Spinal cord (tissue), 10 donors: ENCODE results near the gene OTUD5. TPM values are rescaled to one million over a fixed set of nuclear protein-coding genes. Genes with fewer than 3 reads are reported as not detected.

Experiments used
- DNase-seq, 6 donors: peaks; one replicate each; pipeline versions ENCODE4 v3.0.0 to v3.0.0-alpha.2; 2013 to 2015; ENCODE audit warnings: low spot score in 6 of 6, low read depth in 4 of 6
- H3K27ac ChIP-seq: one replicate; pipeline ENCODE4 v1.5.1; 2013; ENCODE audit warnings: low read depth, low read length, control low read depth
- H3K27me3 ChIP-seq: one replicate; pipeline ENCODE4 v1.6.1; 2013; ENCODE audit warnings: low read length; ENCODE audit not compliant: control insufficient read depth, insufficient read depth
- H3K36me3 ChIP-seq: one replicate; pipeline ENCODE4 v1.6.1; 2013; ENCODE audit warnings: low read length; ENCODE audit not compliant: control insufficient read depth, insufficient read depth
- H3K4me1 ChIP-seq: one replicate; pipeline ENCODE4 v1.6.1; 2013; ENCODE audit warnings: low read length; ENCODE audit not compliant: control insufficient read depth, insufficient read depth
- H3K4me3 ChIP-seq: one replicate; pipeline ENCODE4 v1.5.1; 2013; ENCODE audit warnings: low read depth, low read length, control low read depth
- H3K9me3 ChIP-seq: one replicate; pipeline ENCODE4 v1.6.1; 2013; ENCODE audit warnings: low read length; ENCODE audit not compliant: control insufficient read depth, insufficient read depth
- WGBS: methylation state at CpG from one replicate; pipeline ENCODE4 v1.1.5; 2013; ENCODE audit warnings: missing lambda C conversion rate; ENCODE audit not compliant: insufficient coverage; 5-methylcytosine and 5-hydroxymethylcytosine counted together
- polyA plus RNA-seq, 2 donors: library from polyadenylated mRNA; unstranded; fragments of 120-200 nt; gene quantifications; one replicate each; pipeline ENCODE4 v1.2.1, GENCODE V29; 2013; ENCODE audit not compliant: insufficient read length in 2 of 2
- total RNA-seq, 2 donors: library from RNA; depleted of rRNA in 1 of 2; stranded (reverse); fragments of 120-200 nt in 1 of 2; fragments of >200 nt in 1 of 2; gene quantifications; one replicate each; pipeline versions ENCODE4 v1.2.3 to v1.2.4, GENCODE V29; 2013 to 2014
- donor health status: healthy.

Gene OTUD5
- total and polyA plus RNA-seq, 4 donors: 27.9 to 81.4 (median 54.8) TPM

GRCh38 chrX:48927123-48927522 is 30.3 kb downstream of the OTUD5 start:
- H3K4me1 ChIP-seq: no peaks in the 10 kb centered on the region
- peaks cover 42% of the 10 kb centered on the region for H3K36me3 ChIP-seq
- no peaks in the 10 kb centered on the region for H3K27me3 ChIP-seq
- no CpG with 5 or more reads among the region's 5 CpGs for WGBS
- peaks cover 2% of the 10 kb centered on the region for H3K9me3 ChIP-seq
- no peak overlapping the region for H3K27ac ChIP-seq
- DNase-seq: no peak
- no peak overlapping the region for H3K4me3 ChIP-seq

GRCh38 chrX:48924270-48924669 is 33.1 kb downstream of the OTUD5 start:
- Histone ChIP-seq H3K27me3 (no peaks in the 10 kb centered on the region), H3K27ac (no peak overlapping the region), H3K4me1 (peaks cover 4% of the 10 kb centered on the region), H3K9me3 (no peaks in the 10 kb centered on the region), H3K36me3 (peaks cover 42% of the 10 kb centered on the region), H3K4me3 (no peak overlapping the region)
- no peak for DNase-seq
- WGBS: 89% methylated on average over 5 of the region's 5 CpGs

GRCh38 chrX:48923771-48924170 is 33.6 kb downstream of the OTUD5 start:
- Histone ChIP-seq H3K4me3 (no peak overlapping the region), H3K27me3 (no peaks in the 10 kb centered on the region), H3K4me1 (peaks cover 6% of the 10 kb centered on the region), H3K9me3 (no peaks in the 10 kb centered on the region), H3K36me3 (peaks cover 42% of the 10 kb centered on the region), H3K27ac (no peak overlapping the region)
- 88% methylated on average over 13 of the region's 13 CpGs for WGBS
- DNase-seq: no peak

GRCh38 chrX:48920718-48921104 is 36.7 kb downstream of the OTUD5 start:
- DNase-seq: no peak
- Histone ChIP-seq H3K9me3 (no peaks in the 10 kb centered on the region), H3K27ac (no peak overlapping the region), H3K4me3 (no peak overlapping the region), H3K36me3 (peaks cover 34% of the 10 kb centered on the region), H3K4me1 (peaks cover 16% of the 10 kb centered on the region), H3K27me3 (no peaks in the 10 kb centered on the region)
- 28% methylated on average over 1 of the region's 4 CpGs for WGBS

- peak overlapping the region; percentile 81 for H3K27ac ChIP-seq
- peaks cover 16% of the 10 kb centered on the region for H3K4me1 ChIP-seq
- peak in 1 of 6 donors; percentile 63 for DNase-seq
- no peaks in the 10 kb centered on the region for H3K27me3 ChIP-seq
- no peak overlapping the region for H3K4me3 ChIP-seq
- WGBS: 53% methylated on average over 8 of the region's 8 CpGs
- no peaks in the 10 kb centered on the region for H3K9me3 ChIP-seq
- H3K36me3 ChIP-seq: peaks cover 32% of the 10 kb centered on the region
Measured at GRCh38 chrX:48919947-48920717, 37.3 kb downstream of the OTUD5 start.

GRCh38 chrX:48919360-48919841 is 38.0 kb downstream of the OTUD5 start:
- Histone ChIP-seq H3K4me3 (peak overlapping the region; percentile 64), H3K36me3 (peaks cover 29% of the 10 kb centered on the region), H3K9me3 (no peaks in the 10 kb centered on the region), H3K27ac (peak overlapping the region; percentile 81), H3K27me3 (no peaks in the 10 kb centered on the region), H3K4me1 (peaks cover 16% of the 10 kb centered on the region)
- DNase-seq: peak in 1 of 6 donors; percentile 53
- 39% methylated on average over 14 of the region's 15 CpGs for WGBS

GRCh38 chrX:48918643-48919340 is 38.6 kb downstream of the OTUD5 start, which contains the start of gene PIM2:
Gene PIM2, minus strand, starts transcription at chrX:48919024. Its CDS starts 190 bp downstream, at chrX:48918834.
- peak within 1 kb of the TSS; percentile 81 for H3K27ac ChIP-seq
- no peaks in the 10 kb centered on the region for H3K27me3 ChIP-seq
- peaks cover 16% of the 10 kb centered on the region for H3K4me1 ChIP-seq
- H3K4me3 ChIP-seq: peak within 1 kb of the TSS; percentile 64
- WGBS: 24% methylated on average over 46 of the region's 55 CpGs
- peaks cover 29% of the 10 kb centered on the region for H3K36me3 ChIP-seq
- peak in 5 of 6 donors; percentile 60 to 97 (median 79) for DNase-seq
- H3K9me3 ChIP-seq: no peaks in the 10 kb centered on the region

- Histone ChIP-seq H3K36me3 (peaks cover 25% of the 10 kb centered on the region), H3K4me1 (peaks cover 16% of the 10 kb centered on the region), H3K27ac (peak overlapping the region; percentile 81), H3K9me3 (no peaks in the 10 kb centered on the region), H3K4me3 (peak overlapping the region; percentile 64), H3K27me3 (no peaks in the 10 kb centered on the region)
- 23% methylated on average over 18 of the region's 23 CpGs for WGBS
- no peak for DNase-seq
Measured at GRCh38 chrX:48918301-48918642, 39.1 kb downstream of the OTUD5 start.

GRCh38 chrX:48917139-48918001 is 40.0 kb downstream of the OTUD5 start:
- peaks cover 20% of the 10 kb centered on the region for H3K4me1 ChIP-seq
- H3K36me3 ChIP-seq: peaks cover 17% of the 10 kb centered on the region
- peak in 5 of 6 donors; percentile 59 to 97 (median 77) for DNase-seq
- H3K4me3 ChIP-seq: peak overlapping the region; percentile 21
- H3K27me3 ChIP-seq: no peaks in the 10 kb centered on the region
- no peaks in the 10 kb centered on the region for H3K9me3 ChIP-seq
- peak overlapping the region; percentile 62 for H3K27ac ChIP-seq
- 29% methylated on average over 21 of the region's 27 CpGs for WGBS
